ENCODE results near the gene SLC7A14.

The SLC7A14 gene

GRCh38 chr3:170467571-170468147, 118.2 kb downstream of the SLC7A14 start:
- DNase-seq, result no peak

- DNase-seq, result no peak
These were observed 118.9 kb downstream of the SLC7A14 start for GRCh38 chr3:170467007-170467406.

GRCh38 chr3:170465955-170466354, 119.9 kb downstream of the SLC7A14 start:
- DNase-seq, result no peak

- no peak for DNase-seq
These were observed 122.9 kb downstream of the SLC7A14 start for GRCh38 chr3:170463011-170463410.

- DNase-seq, result no peak
These were observed 127.6 kb downstream of the SLC7A14 start for GRCh38 chr3:170458285-170458684.

GRCh38 chr3:170454509-170454908, 131.4 kb downstream of the SLC7A14 start:
- no peak for DNase-seq

- no peak for DNase-seq
These were observed 135.8 kb downstream of the SLC7A14 start for GRCh38 chr3:170450039-170450438.

- DNase-seq, result no peak
These were observed 137.3 kb downstream of the SLC7A14 start for GRCh38 chr3:170448584-170448983.

GRCh38 chr3:170443457-170443856, 142.4 kb downstream of the SLC7A14 start:
- DNase-seq, result no peak

GRCh38 chr3:170442947-170443346, 142.9 kb downstream of the SLC7A14 start:
- DNase-seq, result no peak

- DNase-seq, result no peak
These were observed 144.5 kb downstream of the SLC7A14 start for GRCh38 chr3:170441412-170441811.

- no peak for DNase-seq
These were observed 145.5 kb downstream of the SLC7A14 start for GRCh38 chr3:170440344-170440743.

- no peak for DNase-seq
These were observed 147.0 kb downstream of the SLC7A14 start for GRCh38 chr3:170438836-170439235.

- DNase-seq, result no peak
These were observed 148.0 kb downstream of the SLC7A14 start for GRCh38 chr3:170437696-170438407.

- DNase-seq, result no peak
These were observed 148.7 kb downstream of the SLC7A14 start for GRCh38 chr3:170437176-170437575.

GRCh38 chr3:170436697-170437096, 149.2 kb downstream of the SLC7A14 start:
- DNase-seq, result no peak

GRCh38 chr3:170432416-170432815, 153.5 kb downstream of the SLC7A14 start:
- no peak for DNase-seq

- DNase-seq, result no peak
These were observed 154.8 kb downstream of the SLC7A14 start for GRCh38 chr3:170431054-170431453.

- no peak for DNase-seq
These were observed 156.8 kb downstream of the SLC7A14 start for GRCh38 chr3:170429050-170429449.

GRCh38 chr3:170428095-170428494, 157.8 kb downstream of the SLC7A14 start:
- DNase-seq, result no peak

- no peak for DNase-seq
These were observed 159.6 kb downstream of the SLC7A14 start for GRCh38 chr3:170426240-170426797.

GRCh38 chr3:170425491-170426239, 160.2 kb downstream of the SLC7A14 start:
- DNase-seq, result no peak

- DNase-seq, result no peak
These were observed 161.0 kb downstream of the SLC7A14 start for GRCh38 chr3:170424879-170425278.

All from activated CD8-positive, alpha-beta memory T cell treated with anti-CD3 and anti-CD28 coated beads, Interleukin-2, amount 50 U/mL, for 4 hours (primary cell).